ENCODE results near the gene MMP1.

- no peak for TF ChIP-seq CTCF (conservative IDR thresholded peaks at IDR 0.05)
- TF ChIP-seq EZH2 (IDR thresholded peaks at IDR 0.05; ENCODE audit: low read depth): no peak
Observed at GRCh38 chr11:102760344-102761035, 37.5 kb downstream of the MMP1 start.
